Fibroblast of mammary gland (primary cell): ENCODE data around the gene OSBP.

Experiments
- DNase-seq: peaks from one replicate; pipeline ENCODE4 v3.0.0-alpha.2; 2010; ENCODE audit warnings: low read depth
- H3K4me3 ChIP-seq: 2 replicates; pipeline ENCODE4 v1.5.1; 2011; ENCODE audit warnings: low read depth, mild to moderate bottlenecking, low read length, moderate library complexity; ENCODE audit not compliant: control insufficient read depth
- CTCF ChIP-seq: conservative IDR thresholded peaks from 2 replicates; pipeline ENCODE4 v1.5.1; 2011; ENCODE audit warnings: low read depth, low read length, inconsistent platforms; ENCODE audit not compliant: control insufficient read depth, insufficient read depth

Gene OSBP

GRCh38 chr11:59572091-59572490, 43.5 kb downstream of the OSBP start:
- H3K4me3 ChIP-seq = no peak overlapping the region
- no peak for DNase-seq
- no peak for TF ChIP-seq CTCF

- no peak for DNase-seq
- H3K4me3 ChIP-seq = no peak overlapping the region
- no peak for TF ChIP-seq CTCF
These were observed 53.3 kb downstream of the OSBP start for GRCh38 chr11:59562292-59562691.

- DNase-seq = peak; percentile 77
- peak overlapping the region; percentile 87 for H3K4me3 ChIP-seq
- no peak for TF ChIP-seq CTCF
These were observed 54.7 kb downstream of the OSBP start for GRCh38 chr11:59560702-59561473.

GRCh38 chr11:59560290-59560701, 55.3 kb downstream of the OSBP start:
- peak; percentile 76 for DNase-seq
- TF ChIP-seq CTCF = no peak
- peak overlapping the region; percentile 87 for H3K4me3 ChIP-seq

GRCh38 chr11:59559886-59560285, 55.7 kb downstream of the OSBP start:
- TF ChIP-seq CTCF = no peak
- no peak overlapping the region for H3K4me3 ChIP-seq
- DNase-seq = no peak

- no peak for DNase-seq
- TF ChIP-seq CTCF = no peak
- H3K4me3 ChIP-seq = no peak overlapping the region
These were observed 57.3 kb downstream of the OSBP start for GRCh38 chr11:59558270-59558643.
